AG04450 (cell line): ENCODE data around the gene TMEM59. TPM values are rescaled to one million over a fixed set of nuclear protein-coding genes. Genes with fewer than 3 reads are reported as not detected.

Experiments used
- CTCF ChIA-PET: fragments of 300-600, 350-600 bp; formaldehyde crosslinking; extraction: SDS; loops from one replicate; lab custom pipeline; 2022; ENCODE audit warnings: antibody characterized with exemption, inconsistent platforms; lab: Charles Lee
- POLR2A ChIA-PET: fragments of 350-600 bp; formaldehyde crosslinking; extraction: SDS; loops from one replicate; lab custom pipeline; 2021; ENCODE audit warnings: antibody characterized with exemption, inconsistent platforms; lab: Yijun Ruan, JAX
- DNase-seq: peaks from one replicate; pipeline ENCODE4 v3.0.0-alpha.2; 2011; ENCODE audit warnings: low read depth, low spot score
- H3K27ac ChIP-seq: one replicate; pipeline ENCODE4 v1.5.1; 2012; ENCODE audit warnings: low read depth, low read length, control low read depth
- H3K27me3 ChIP-seq: one replicate; pipeline ENCODE4 v1.6.0; 2012; ENCODE audit warnings: low read length; ENCODE audit not compliant: control insufficient read depth, insufficient read depth
- H3K4me3 ChIP-seq: 2 replicates; pipeline ENCODE4 v1.5.1; 2011; ENCODE audit warnings: mild to moderate bottlenecking, low read depth, low read length, control low read depth
- H3K9me3 ChIP-seq: 2 replicates; pipeline ENCODE4 v1.5.1; 2012; ENCODE audit warnings: low read length; ENCODE audit not compliant: control insufficient read depth, insufficient read depth
- polyA plus RNA-seq: library from polyadenylated mRNA; depleted of rRNA; stranded (reverse); fragments of >200 nt; gene quantifications from 2 replicates; pipeline ENCODE4 v1.2.3, GENCODE V29; 2011
- TF ChIP-seq, protein P1 (sequence below): IDR thresholded peaks from 2 replicates; pipeline ENCODE4 v1.5.1; 2011; ENCODE audit warnings: low read depth, low read length, control low read depth, inconsistent platforms

Gene TMEM59
- polyA plus RNA-seq, 1 experiment: 636 TPM

DNA sequence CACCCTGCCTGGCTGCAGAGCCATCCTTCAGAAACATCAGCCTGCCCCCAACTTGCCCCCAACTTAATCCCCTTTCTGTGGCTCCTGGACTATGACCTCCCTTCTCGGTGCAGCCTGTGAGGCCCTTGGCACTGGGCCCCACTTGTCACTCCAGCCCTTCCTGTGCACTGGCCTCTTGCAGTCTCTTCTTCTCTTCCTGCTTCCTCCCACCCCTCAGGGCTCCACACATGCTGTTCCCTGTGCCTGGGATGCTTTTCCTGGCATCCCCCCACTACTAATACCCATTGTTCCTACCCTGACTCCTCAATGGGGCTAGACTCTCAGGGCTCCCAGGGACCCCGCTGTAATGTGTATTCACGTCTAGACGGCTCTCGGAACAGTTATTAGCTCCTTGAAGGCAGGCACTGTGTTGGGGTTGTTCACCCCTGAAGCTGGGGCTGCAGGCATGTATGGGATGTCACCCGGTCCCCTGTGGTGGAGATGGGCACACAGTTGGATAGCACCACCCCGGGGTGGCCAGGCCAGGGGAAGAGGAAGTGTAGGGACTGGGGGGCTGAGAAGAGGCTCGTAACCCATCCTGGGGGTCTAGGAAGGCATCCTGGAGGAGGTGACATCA, 39.5 kb downstream of the TMEM59 start:
- DNase-seq: no peak
- CTCF ChIA-PET: no interaction called here
- H3K27me3 ChIP-seq: peaks cover 43% of the 10 kb centered on the region
- H3K4me3 ChIP-seq: no peak overlapping the region
- TF ChIP-seq, protein P1, sequence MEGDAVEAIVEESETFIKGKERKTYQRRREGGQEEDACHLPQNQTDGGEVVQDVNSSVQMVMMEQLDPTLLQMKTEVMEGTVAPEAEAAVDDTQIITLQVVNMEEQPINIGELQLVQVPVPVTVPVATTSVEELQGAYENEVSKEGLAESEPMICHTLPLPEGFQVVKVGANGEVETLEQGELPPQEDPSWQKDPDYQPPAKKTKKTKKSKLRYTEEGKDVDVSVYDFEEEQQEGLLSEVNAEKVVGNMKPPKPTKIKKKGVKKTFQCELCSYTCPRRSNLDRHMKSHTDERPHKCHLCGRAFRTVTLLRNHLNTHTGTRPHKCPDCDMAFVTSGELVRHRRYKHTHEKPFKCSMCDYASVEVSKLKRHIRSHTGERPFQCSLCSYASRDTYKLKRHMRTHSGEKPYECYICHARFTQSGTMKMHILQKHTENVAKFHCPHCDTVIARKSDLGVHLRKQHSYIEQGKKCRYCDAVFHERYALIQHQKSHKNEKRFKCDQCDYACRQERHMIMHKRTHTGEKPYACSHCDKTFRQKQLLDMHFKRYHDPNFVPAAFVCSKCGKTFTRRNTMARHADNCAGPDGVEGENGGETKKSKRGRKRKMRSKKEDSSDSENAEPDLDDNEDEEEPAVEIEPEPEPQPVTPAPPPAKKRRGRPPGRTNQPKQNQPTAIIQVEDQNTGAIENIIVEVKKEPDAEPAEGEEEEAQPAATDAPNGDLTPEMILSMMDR: no peak
- POLR2A ChIA-PET: no interaction called here
- no peaks in the 10 kb centered on the region for H3K9me3 ChIP-seq
- no peak overlapping the region for H3K27ac ChIP-seq

DNA sequence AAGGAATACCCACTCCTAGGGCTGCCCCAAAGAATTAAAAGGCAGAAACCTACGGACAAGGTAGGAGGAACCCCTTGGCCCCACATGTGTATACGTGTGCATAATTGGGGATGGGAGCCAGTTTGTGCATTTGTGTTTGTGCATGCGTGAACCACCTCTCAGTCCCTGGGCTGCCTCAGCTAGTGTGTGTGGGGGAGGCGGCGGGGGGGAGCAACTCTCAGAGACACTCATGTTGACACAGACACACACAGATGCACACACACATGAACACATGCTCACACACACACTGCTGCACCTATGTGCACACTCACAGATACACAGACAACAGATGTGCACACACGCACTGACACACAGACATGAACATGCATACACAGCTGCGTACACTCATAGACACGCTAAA, 40.1 kb downstream of the TMEM59 start:
- DNase-seq: no peak
- no peaks in the 10 kb centered on the region for H3K9me3 ChIP-seq
- POLR2A ChIA-PET: no interaction called here
- H3K27ac ChIP-seq: no peak overlapping the region
- CTCF ChIA-PET: no interaction called here
- H3K27me3 ChIP-seq: peaks cover 50% of the 10 kb centered on the region
- TF ChIP-seq, protein P1: no peak
- no peak overlapping the region for H3K4me3 ChIP-seq

- ChIA-PET POLR2A (no interaction called here), CTCF (no interaction called here)
- no peak overlapping the region for H3K27ac ChIP-seq
- TF ChIP-seq, protein P1: no peak
- no peak for DNase-seq
- H3K4me3 ChIP-seq: no peak overlapping the region
- peaks cover 46% of the 10 kb centered on the region for H3K27me3 ChIP-seq
- no peaks in the 10 kb centered on the region for H3K9me3 ChIP-seq
Observed at GRCh38 chr1:54012008-54012325, 41.0 kb downstream of the TMEM59 start.

DNA sequence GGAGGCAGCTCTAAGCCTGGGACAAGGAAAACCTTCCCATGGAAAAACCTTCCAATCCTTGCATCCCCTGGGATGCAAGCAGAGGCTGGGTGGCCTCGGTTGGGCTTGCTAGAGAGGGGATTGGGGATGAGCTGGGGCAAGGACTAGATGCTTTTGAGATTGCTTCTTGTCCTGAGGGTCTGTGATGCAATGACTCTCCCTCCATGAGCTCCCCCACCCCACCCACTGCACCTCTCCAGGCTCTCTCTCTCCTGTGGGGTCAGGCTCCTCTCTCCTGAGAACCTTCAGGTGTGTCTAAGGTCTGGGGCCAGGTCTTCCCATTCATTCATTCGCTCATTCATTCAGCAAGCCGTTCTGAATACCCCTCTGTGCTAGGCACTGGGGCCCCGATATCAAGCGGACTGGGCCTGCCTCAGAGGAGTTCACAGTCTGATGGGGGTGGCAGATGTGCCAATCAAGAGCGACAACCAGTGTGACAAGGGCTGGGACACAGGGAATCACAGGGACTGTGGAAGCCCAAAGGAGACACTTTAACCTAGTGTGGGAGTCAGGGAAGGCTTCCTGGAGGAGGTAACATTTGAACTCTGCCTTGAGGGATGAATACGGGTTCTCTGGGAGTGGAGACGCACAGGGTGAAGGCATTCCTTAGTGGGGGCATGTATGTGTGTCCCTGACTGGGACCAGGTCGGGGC, 41.5 kb downstream of the TMEM59 start:
- Histone ChIP-seq H3K27ac (no peak overlapping the region), H3K4me3 (no peak overlapping the region), H3K27me3 (peaks cover 46% of the 10 kb centered on the region), H3K9me3 (no peaks in the 10 kb centered on the region)
- DNase-seq: no peak
- ChIA-PET CTCF (no interaction called here), POLR2A (no interaction called here)
- TF ChIP-seq, protein P1: no peak

DNA sequence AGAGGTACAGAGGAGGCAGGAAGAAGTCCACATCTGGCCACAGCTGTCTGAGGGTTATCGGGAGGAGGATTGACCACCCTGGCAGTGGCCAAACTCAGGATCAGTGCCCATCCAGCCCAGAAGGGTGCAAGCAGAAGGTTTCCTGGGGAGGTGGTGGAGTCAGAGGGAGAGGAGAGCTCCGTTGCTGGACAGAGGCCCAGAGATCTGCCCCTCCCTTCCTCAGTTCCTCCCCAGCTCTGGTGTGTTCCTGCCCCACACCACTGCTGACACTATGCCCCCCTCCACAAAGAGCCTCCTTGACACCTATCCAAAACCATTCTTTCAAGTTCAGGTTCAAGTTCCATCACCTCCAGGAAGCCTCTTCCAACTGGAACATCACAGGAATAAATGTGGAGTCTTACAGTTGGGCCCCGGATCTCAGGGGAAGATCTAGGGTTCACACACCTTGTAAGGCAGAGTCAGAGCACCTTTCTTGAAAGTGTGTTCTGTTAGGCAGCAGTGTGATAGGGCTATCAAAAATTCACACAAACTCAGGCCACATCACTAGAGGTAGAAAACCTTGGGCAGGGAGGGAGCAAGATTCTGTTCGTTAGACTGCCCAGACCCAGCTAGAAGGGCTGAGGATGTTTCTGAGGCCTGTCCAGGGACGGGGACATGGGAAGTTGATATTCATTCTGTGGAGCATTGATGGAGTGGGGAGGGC, 42.4 kb downstream of the TMEM59 start:
- H3K9me3 ChIP-seq: no peaks in the 10 kb centered on the region
- H3K4me3 ChIP-seq: no peak overlapping the region
- no peak overlapping the region for H3K27ac ChIP-seq
- POLR2A ChIA-PET: no interaction called here
- TF ChIP-seq, protein P1: no peak
- CTCF ChIA-PET: no interaction called here
- H3K27me3 ChIP-seq: peaks cover 46% of the 10 kb centered on the region
- no peak for DNase-seq
